Measurements from ENCODE around the gene EMP3. TPM values are rescaled to one million over a fixed set of nuclear protein-coding genes. Genes with fewer than 3 reads are reported as not detected.

The EMP3 gene
- total RNA-seq, 3 donors from 2014 or later (not counting 1 experiment from before 2014, with no cell fraction given): 284 to 342 (median 334) TPM

DNA sequence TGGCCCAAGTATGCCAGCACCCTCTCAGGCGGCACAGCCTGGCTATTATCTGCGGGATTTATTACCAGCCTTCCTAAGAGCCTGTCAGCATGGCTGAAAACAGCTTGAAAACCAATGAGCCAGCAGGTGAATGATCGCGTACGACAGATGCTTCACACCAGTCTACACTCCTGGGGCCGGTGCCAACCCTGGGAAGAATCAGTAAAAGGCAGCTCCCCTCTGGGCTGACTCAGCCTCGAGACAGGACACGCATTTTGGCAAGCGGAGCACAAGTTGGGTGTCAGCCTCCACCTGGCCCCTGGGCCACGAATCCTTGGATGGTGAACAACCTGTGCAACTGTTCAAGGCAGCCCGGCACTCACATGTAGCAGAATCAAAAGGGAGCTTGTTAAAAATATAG, 15.6 kb downstream of the EMP3 start:
- Mint-ChIP-seq H3K4me1 (no peaks in the 10 kb centered on the region), H3K27me3 (ENCODE audit: low read depth in 2 of 2) (no peaks in the 10 kb centered on the region), H3K4me3 (no peak overlapping the region), H3K36me3 (no peaks in the 10 kb centered on the region), H3K9me3 (no peaks in the 10 kb centered on the region), H3K27ac (no peak overlapping the region)
- ATAC-seq: no peak
- Histone ChIP-seq H3K4me1 (ENCODE audit: control insufficient read depth, insufficient read depth, low read length) (no peaks in the 10 kb centered on the region), H3K27ac (ENCODE audit: low read length) (no peak overlapping the region), H3K36me3 (ENCODE audit: control insufficient read depth, insufficient read depth, low read length) (peaks cover 3% of the 10 kb centered on the region), H3K27me3 (ENCODE audit: control insufficient read depth, insufficient read depth, low read length) (no peaks in the 10 kb centered on the region), H3K9me3 (ENCODE audit: control insufficient read depth, insufficient read depth, low read length) (no peaks in the 10 kb centered on the region), H3K4me3 (ENCODE audit: low read length) (no peak overlapping the region)
- intact Hi-C loops (cut with micrococcal nuclease): no loop called here
- TF ChIP-seq, protein P1, sequence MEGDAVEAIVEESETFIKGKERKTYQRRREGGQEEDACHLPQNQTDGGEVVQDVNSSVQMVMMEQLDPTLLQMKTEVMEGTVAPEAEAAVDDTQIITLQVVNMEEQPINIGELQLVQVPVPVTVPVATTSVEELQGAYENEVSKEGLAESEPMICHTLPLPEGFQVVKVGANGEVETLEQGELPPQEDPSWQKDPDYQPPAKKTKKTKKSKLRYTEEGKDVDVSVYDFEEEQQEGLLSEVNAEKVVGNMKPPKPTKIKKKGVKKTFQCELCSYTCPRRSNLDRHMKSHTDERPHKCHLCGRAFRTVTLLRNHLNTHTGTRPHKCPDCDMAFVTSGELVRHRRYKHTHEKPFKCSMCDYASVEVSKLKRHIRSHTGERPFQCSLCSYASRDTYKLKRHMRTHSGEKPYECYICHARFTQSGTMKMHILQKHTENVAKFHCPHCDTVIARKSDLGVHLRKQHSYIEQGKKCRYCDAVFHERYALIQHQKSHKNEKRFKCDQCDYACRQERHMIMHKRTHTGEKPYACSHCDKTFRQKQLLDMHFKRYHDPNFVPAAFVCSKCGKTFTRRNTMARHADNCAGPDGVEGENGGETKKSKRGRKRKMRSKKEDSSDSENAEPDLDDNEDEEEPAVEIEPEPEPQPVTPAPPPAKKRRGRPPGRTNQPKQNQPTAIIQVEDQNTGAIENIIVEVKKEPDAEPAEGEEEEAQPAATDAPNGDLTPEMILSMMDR (IDR thresholded peaks at IDR 0.05): no peak
- DNase-seq: no peak
- 98% methylated on average over 11 of the region's 11 CpGs for WGBS (ENCODE audit: insufficient coverage)

DNA sequence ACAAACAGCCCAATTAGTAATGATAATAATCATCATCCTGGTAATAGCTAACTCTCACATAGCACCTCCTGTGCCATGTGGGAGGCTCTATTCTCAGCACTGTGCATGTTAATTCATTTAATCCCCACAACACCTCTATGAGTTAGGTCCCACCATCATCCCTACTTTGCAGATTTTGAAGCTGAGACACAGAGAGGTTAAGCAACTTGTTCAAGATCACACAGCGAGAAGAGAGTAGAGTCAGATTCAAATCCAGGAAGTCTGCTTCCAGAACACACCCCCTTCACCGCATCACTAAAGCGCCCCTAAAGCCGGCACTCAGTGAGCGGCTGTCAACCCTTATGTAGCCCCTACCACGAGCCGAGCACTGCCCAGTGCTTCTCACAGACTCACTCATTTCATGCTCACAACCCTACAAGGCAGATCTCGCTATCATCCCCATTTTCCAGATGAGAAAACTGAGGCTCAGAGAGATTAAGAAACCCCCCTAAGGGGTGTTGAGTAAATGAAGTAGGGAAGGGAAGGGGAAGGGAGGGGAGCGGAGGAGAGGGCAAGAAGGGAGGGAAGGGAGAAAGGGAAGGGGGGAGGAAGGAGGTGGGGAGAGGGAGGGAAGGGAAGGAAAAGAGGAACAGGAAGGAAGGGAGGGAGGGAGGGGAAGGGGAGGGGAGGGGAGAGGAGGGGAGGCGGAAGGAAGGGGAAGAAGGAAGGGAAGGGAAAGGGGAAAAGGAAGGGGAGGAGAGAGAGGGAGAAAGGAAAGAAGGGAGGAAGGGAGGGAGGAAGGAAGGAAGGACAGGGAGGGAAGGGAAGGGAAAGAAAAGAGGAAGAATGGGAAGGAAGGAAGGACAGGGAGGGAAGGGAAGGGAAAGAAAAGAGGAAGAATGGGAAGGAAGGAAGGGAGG, 16.4 kb downstream of the EMP3 start:
- WGBS (ENCODE audit: insufficient coverage): 97% methylated on average over 9 of the region's 10 CpGs
- Histone ChIP-seq H3K9me3 (ENCODE audit: control insufficient read depth, insufficient read depth, low read length) (no peaks in the 10 kb centered on the region), H3K27me3 (ENCODE audit: control insufficient read depth, insufficient read depth, low read length) (no peaks in the 10 kb centered on the region), H3K4me1 (ENCODE audit: control insufficient read depth, insufficient read depth, low read length) (no peaks in the 10 kb centered on the region), H3K36me3 (ENCODE audit: control insufficient read depth, insufficient read depth, low read length) (peaks cover 3% of the 10 kb centered on the region), H3K27ac (ENCODE audit: low read length) (no peak overlapping the region), H3K4me3 (ENCODE audit: low read length) (no peak overlapping the region)
- ATAC-seq: no peak
- no peak overlapping the region for H3K4me3 Mint-ChIP-seq
- DNase-seq: no peak
- no peaks in the 10 kb centered on the region for H3K9me3 Mint-ChIP-seq
- H3K36me3 Mint-ChIP-seq: no peaks in the 10 kb centered on the region
- TF ChIP-seq, protein P1 (IDR thresholded peaks at IDR 0.05): no peak
- intact Hi-C loops (cut with micrococcal nuclease): no loop called here
- no peaks in the 10 kb centered on the region for H3K4me1 Mint-ChIP-seq
- H3K27ac Mint-ChIP-seq: no peak overlapping the region
- H3K27me3 Mint-ChIP-seq (ENCODE audit: low read depth in 2 of 2): no peaks in the 10 kb centered on the region

DNA sequence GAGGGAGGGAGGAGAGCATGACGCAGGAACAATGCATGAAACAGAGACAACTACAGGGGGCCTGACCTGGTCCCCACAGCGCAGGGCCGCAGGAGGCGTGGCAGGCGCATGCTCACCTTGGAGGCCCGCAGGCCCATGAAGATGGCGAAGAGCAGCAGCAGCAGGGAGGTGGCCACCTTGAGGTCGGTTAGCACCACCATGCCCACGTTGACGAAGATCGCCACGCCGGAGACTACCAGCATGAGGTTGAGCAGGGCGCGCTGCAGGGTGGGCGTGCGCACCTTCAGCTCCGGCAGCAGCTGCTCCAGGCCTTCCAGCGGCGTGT, 17.0 kb downstream of the EMP3 start:
- no peaks in the 10 kb centered on the region for H3K36me3 Mint-ChIP-seq
- ATAC-seq: no peak
- TF ChIP-seq, protein P1 (IDR thresholded peaks at IDR 0.05): no peak
- Histone ChIP-seq H3K36me3 (ENCODE audit: control insufficient read depth, insufficient read depth, low read length) (peaks cover 3% of the 10 kb centered on the region), H3K4me3 (ENCODE audit: low read length) (no peak overlapping the region), H3K27ac (ENCODE audit: low read length) (no peak overlapping the region), H3K9me3 (ENCODE audit: control insufficient read depth, insufficient read depth, low read length) (no peaks in the 10 kb centered on the region), H3K4me1 (ENCODE audit: control insufficient read depth, insufficient read depth, low read length) (no peaks in the 10 kb centered on the region), H3K27me3 (ENCODE audit: control insufficient read depth, insufficient read depth, low read length) (no peaks in the 10 kb centered on the region)
- no peak overlapping the region for H3K27ac Mint-ChIP-seq
- H3K4me3 Mint-ChIP-seq: no peak overlapping the region
- WGBS (ENCODE audit: insufficient coverage): 92% methylated on average over 20 of the region's 20 CpGs
- no peaks in the 10 kb centered on the region for H3K4me1 Mint-ChIP-seq
- no peaks in the 10 kb centered on the region for H3K9me3 Mint-ChIP-seq
- no peak for DNase-seq
- H3K27me3 Mint-ChIP-seq (ENCODE audit: low read depth in 2 of 2): no peaks in the 10 kb centered on the region
- intact Hi-C loops (cut with micrococcal nuclease): no loop called here
